Activated T-cell treated with anti-CD3 and anti-CD28 coated beads, Interleukin-2, amount 50 U/mL, for 4 hours (primary cell): ENCODE measurements around the gene CIBAR2. TPM values are rescaled to one million over a fixed set of nuclear protein-coding genes. Genes with fewer than 3 reads are reported as not detected.

Experiments
- ATAC-seq, 2 donors: fragments of 200-7000 bp; cut with Tn5 transposase; one replicate each; pipeline ENCODE4 v1.10.0; 2021
- DNase-seq: peaks from one replicate; pipeline ENCODE4 v3.0.0-alpha.2; 2020
- H3K27me3 Mint-ChIP-seq: one replicate; pipeline ENCODE4 v1.8.0; 2021; ENCODE audit warnings: low read depth, mixed read lengths
- H3K36me3 Mint-ChIP-seq: one replicate; pipeline ENCODE4 v1.8.0; 2022; ENCODE audit warnings: mixed read lengths; ENCODE audit not compliant: insufficient read depth
- H3K4me1 Mint-ChIP-seq: one replicate; pipeline ENCODE4 v1.8.0; 2021; ENCODE audit warnings: low read depth, mixed read lengths
- H3K4me3 Mint-ChIP-seq: one replicate; pipeline ENCODE4 v1.8.0; 2021; ENCODE audit warnings: mild to moderate bottlenecking, moderate library complexity, mixed read lengths
- H3K9me3 Mint-ChIP-seq: one replicate; pipeline ENCODE4 v1.8.0; 2021; ENCODE audit warnings: mixed read lengths
- total RNA-seq, 3 donors: library from RNA; stranded (reverse); gene quantifications; one replicate each; pipeline ENCODE4 v1.2.1, GENCODE V29; 2021

Gene CIBAR2
- total RNA-seq, 3 donors from 2014 or later = not detected

- peaks cover 2% of the 10 kb centered on the region for H3K4me1 Mint-ChIP-seq
- no peaks in the 10 kb centered on the region for H3K36me3 Mint-ChIP-seq
- DNase-seq (no peak), ATAC-seq (no peak)
- no peaks in the 10 kb centered on the region for H3K9me3 Mint-ChIP-seq
- no peak overlapping the region for H3K4me3 Mint-ChIP-seq
- H3K27me3 Mint-ChIP-seq = no peaks in the 10 kb centered on the region
Observed at GRCh38 chr16:85092309-85092708, 20.0 kb downstream of the CIBAR2 start.

GRCh38 chr16:85091522-85091910 lies 20.8 kb downstream of the CIBAR2 start:
- Mint-ChIP-seq H3K27me3 (no peaks in the 10 kb centered on the region), H3K36me3 (no peaks in the 10 kb centered on the region), H3K4me1 (peaks cover 7% of the 10 kb centered on the region), H3K9me3 (no peaks in the 10 kb centered on the region), H3K4me3 (no peak overlapping the region)
- ATAC-seq = no peak
- DNase-seq = no peak

DNA sequence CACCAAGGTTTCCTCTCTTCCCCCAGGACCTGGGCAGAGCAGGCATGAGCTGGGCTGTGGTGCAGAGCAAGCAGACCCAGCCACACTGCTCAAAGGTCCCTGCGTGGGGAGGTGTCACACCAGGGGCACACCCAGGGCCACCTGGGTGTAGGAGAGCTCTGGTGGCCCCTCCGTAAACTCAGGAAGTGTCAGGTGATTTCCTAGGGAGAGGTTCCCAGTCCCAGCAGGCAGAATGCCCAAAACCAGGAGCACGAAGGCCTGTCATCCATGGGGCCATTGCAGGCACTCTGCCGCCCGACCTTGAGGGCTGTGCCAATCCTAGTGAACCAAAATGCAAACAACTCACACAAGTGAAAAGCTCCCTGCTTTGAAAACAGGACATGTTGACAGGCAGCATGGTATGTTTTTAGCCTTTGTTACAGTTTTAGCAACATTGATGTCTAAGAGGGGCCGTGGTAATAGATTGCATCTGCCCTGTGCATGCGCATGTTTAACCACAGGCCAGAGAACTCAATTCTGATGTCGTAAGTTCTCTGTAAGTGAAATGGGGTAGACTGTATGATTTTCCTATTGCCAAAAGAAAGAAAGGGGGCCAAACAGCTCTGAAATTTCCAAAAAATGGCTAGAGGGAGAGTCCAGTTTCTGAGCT lies 21.3 kb downstream of the CIBAR2 start:
- no peak for DNase-seq
- H3K4me1 Mint-ChIP-seq = peaks cover 9% of the 10 kb centered on the region
- no peaks in the 10 kb centered on the region for H3K36me3 Mint-ChIP-seq
- H3K9me3 Mint-ChIP-seq = no peaks in the 10 kb centered on the region
- ATAC-seq = no peak
- H3K4me3 Mint-ChIP-seq = no peak overlapping the region
- no peaks in the 10 kb centered on the region for H3K27me3 Mint-ChIP-seq

GRCh38 chr16:85090181-85090580 lies 22.1 kb downstream of the CIBAR2 start:
- H3K9me3 Mint-ChIP-seq = no peaks in the 10 kb centered on the region
- H3K4me1 Mint-ChIP-seq = peaks cover 12% of the 10 kb centered on the region
- ATAC-seq (no peak), DNase-seq (no peak)
- no peak overlapping the region for H3K4me3 Mint-ChIP-seq
- no peaks in the 10 kb centered on the region for H3K27me3 Mint-ChIP-seq
- H3K36me3 Mint-ChIP-seq = no peaks in the 10 kb centered on the region

DNA sequence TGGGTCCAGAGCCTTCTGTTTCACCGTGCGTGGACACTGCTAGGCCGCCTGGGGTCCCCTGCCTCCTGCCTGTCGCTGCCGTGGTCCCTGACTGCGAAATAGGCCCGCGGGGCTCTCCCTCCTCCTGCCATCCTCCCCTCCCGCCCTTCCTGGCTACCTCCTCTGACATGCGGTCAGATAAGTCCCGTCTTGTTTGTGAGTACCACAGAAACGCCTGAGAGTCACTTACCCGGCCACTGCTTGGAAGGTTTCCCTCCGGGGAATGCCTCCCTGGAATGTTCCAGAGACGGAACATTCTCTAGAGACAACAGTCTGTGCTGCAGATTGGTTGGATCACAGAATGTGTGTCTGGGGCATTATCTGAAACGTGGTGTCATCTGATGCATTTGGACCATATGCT lies 22.7 kb downstream of the CIBAR2 start:
- no peaks in the 10 kb centered on the region for H3K36me3 Mint-ChIP-seq
- H3K9me3 Mint-ChIP-seq = no peaks in the 10 kb centered on the region
- no peak for ATAC-seq
- DNase-seq = no peak
- peaks cover 12% of the 10 kb centered on the region for H3K4me1 Mint-ChIP-seq
- no peaks in the 10 kb centered on the region for H3K27me3 Mint-ChIP-seq
- no peak overlapping the region for H3K4me3 Mint-ChIP-seq

DNA sequence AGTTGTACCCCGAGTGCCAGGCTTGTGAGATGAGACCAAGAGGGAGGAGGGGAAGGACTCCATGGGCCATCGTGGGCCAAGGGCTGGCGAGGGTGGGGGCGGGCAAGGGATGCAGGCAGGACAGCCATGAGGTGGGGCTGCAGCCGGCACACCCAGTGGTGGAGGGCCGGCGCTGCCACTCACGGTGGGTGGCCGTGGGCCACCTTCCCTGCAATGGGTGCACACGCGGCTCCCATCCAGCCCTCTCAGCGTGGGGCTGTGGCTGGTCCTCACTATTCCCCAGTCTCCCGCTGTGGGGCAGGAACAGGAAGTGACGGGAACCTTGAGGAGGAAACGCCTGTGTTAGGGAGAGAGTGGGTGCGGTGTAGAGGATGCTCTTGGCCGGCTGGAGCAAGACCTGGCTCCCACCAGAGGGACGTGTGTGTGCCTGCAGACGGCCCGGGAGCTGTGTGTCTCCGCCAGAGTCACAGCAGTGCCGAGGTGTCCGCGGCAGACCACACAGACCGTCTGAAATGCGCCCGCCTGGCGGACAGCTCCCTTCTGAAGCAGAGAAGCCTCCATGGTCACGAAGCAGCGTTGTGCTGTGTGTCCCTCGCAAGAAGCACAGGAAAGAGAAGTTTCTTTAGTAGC lies 23.6 kb downstream of the CIBAR2 start:
- ATAC-seq (no peak), DNase-seq (no peak)
- H3K9me3 Mint-ChIP-seq = no peaks in the 10 kb centered on the region
- H3K27me3 Mint-ChIP-seq = no peaks in the 10 kb centered on the region
- no peaks in the 10 kb centered on the region for H3K36me3 Mint-ChIP-seq
- no peak overlapping the region for H3K4me3 Mint-ChIP-seq
- H3K4me1 Mint-ChIP-seq = peaks cover 12% of the 10 kb centered on the region

- H3K9me3 Mint-ChIP-seq = no peaks in the 10 kb centered on the region
- DNase-seq (no peak), ATAC-seq (no peak)
- H3K27me3 Mint-ChIP-seq = no peaks in the 10 kb centered on the region
- no peak overlapping the region for H3K4me3 Mint-ChIP-seq
- H3K36me3 Mint-ChIP-seq = no peaks in the 10 kb centered on the region
- H3K4me1 Mint-ChIP-seq = peaks cover 17% of the 10 kb centered on the region
Observed at GRCh38 chr16:85087899-85088569, 24.2 kb downstream of the CIBAR2 start.

DNA sequence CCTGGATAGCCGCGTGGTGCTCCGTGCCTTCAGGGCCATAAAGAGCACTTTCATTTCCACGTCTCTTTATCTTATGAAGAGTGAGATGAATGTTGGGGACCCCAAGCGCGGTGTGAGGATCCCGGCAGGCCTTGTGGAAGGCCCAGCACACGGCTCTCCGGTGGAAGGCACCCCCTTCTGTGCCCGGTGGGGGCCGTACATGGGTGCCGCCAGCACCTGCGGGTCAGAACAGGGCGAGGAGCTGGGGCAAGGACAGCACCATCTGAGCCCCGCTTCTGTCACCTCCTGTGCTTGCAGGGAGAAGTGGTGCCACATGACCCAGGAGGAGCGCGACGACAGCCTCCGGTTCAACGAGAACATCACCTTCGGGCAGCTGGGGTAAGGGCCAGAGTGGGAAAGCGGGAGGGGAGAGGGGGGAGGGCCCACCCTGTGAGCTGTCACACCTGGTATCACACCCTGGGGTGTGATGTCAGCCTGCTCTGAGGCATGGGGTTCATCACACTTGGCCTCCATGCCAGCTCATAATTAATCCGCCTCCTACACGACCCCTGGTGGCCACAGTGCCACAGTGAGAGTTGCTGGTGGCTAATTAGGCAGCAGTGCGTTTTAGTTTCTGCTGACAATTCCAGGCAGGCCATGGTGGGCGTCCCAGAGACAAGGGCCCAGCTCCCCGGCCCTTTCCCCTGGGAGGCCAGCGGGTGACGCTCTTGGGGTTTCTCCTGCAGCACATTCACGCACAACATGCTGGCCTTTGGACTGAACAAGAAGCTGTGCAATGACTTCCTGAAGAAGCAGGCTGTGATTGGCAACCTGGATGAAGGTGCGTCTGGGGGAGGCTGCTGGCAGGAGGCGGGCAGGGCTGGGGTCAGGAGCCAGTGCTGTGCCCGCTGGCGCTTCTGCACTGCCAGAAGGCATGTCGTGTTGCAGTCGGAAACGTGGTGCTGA lies 25.7 kb downstream of the CIBAR2 start:
- H3K9me3 Mint-ChIP-seq = no peaks in the 10 kb centered on the region
- no peaks in the 10 kb centered on the region for H3K36me3 Mint-ChIP-seq
- peak; percentile 92 to 94 for ATAC-seq
- peak; percentile 73 for DNase-seq
- H3K4me3 Mint-ChIP-seq = no peak overlapping the region
- H3K27me3 Mint-ChIP-seq = no peaks in the 10 kb centered on the region
- peaks cover 17% of the 10 kb centered on the region for H3K4me1 Mint-ChIP-seq

DNA sequence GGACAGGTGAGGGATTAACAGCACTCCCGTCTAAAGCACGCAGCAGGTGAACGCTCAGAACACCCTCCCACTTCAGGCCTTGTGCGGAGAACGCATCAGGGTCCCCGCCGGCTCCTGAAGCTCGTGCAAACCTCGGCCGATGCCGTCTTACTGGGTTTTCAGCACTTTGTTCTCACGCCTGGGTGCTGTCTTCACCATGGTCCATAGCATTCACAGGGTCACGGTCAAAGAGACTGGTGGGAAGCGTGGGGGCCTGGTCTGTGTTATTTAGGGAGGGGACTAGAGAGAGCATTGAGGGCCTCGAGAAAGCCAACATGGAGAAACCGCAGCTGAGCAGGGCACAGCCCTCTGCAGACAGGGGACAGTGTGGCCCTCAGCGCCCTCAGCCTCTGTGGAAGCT lies 26.6 kb downstream of the CIBAR2 start:
- Mint-ChIP-seq H3K27me3 (no peaks in the 10 kb centered on the region), H3K36me3 (no peaks in the 10 kb centered on the region), H3K4me3 (no peak overlapping the region), H3K4me1 (peaks cover 17% of the 10 kb centered on the region), H3K9me3 (no peaks in the 10 kb centered on the region)
- DNase-seq (no peak), ATAC-seq (no peak)

DNA sequence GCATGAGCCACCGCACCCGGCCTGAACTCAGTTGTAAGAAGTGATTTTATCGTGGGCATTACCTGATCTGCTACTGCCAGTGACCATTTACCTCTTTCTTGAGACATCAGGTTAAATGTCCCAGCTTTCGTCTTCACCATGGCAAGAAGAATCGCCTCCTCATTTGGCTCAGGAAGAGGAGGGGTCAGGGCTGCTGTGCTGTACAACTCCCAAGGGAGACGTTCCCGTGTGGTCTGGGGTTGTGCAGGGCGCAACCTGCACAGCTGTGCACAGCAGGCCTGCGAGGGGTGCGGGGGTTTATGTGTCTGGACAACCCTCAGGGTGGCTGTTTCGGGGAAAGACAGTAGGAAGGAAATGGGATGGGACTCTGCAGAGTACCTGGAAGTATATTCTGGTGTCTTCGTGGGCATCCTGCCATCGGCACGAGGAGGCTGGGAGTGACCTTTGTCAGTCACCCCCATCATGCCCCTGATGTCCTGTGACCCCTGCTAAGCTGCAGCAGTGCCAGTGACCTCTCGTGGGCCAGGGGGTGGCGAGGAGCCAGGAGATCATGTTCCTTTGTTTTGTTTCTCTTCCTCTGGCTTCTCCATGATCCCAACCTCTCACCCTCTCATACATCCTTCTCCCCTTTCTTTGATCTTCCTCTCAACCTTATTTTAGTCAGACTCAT lies 27.3 kb downstream of the CIBAR2 start:
- no peaks in the 10 kb centered on the region for H3K36me3 Mint-ChIP-seq
- no peaks in the 10 kb centered on the region for H3K9me3 Mint-ChIP-seq
- ATAC-seq = no peak
- no peak for DNase-seq
- no peaks in the 10 kb centered on the region for H3K27me3 Mint-ChIP-seq
- peaks cover 17% of the 10 kb centered on the region for H3K4me1 Mint-ChIP-seq
- no peak overlapping the region for H3K4me3 Mint-ChIP-seq

DNA sequence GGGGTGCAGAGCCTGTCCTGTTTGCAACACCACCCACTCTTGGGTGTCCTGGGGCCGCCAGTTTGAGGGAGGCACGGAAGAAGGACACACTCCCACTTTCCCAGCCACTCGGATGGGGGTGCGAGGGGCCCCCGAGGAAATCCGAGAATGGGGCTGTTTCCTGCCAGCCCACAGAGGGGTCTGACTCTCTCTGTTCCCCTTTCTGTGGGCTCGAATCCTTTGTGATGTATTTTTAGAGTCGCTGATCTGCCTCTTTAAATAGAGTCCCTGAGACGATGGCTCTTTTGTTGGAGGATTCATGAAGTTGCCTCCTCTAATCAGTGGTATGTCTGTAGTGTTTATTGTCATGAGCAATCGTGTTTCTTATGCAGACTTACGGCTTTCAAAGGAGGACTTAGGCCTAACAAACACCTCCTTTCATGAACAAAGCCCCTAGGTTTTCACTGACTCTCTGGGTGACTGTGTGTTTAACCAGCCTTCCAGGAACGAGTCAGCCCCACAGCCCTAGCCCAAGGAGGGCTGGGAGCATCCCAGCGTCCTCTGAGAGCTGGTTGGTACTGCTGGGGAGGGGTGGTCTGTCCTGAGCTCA lies 29.1 kb downstream of the CIBAR2 start:
- Mint-ChIP-seq H3K36me3 (peaks cover 5% of the 10 kb centered on the region), H3K4me3 (no peak overlapping the region), H3K9me3 (no peaks in the 10 kb centered on the region), H3K4me1 (peaks cover 15% of the 10 kb centered on the region), H3K27me3 (no peaks in the 10 kb centered on the region)
- no peak for ATAC-seq
- DNase-seq = no peak

DNA sequence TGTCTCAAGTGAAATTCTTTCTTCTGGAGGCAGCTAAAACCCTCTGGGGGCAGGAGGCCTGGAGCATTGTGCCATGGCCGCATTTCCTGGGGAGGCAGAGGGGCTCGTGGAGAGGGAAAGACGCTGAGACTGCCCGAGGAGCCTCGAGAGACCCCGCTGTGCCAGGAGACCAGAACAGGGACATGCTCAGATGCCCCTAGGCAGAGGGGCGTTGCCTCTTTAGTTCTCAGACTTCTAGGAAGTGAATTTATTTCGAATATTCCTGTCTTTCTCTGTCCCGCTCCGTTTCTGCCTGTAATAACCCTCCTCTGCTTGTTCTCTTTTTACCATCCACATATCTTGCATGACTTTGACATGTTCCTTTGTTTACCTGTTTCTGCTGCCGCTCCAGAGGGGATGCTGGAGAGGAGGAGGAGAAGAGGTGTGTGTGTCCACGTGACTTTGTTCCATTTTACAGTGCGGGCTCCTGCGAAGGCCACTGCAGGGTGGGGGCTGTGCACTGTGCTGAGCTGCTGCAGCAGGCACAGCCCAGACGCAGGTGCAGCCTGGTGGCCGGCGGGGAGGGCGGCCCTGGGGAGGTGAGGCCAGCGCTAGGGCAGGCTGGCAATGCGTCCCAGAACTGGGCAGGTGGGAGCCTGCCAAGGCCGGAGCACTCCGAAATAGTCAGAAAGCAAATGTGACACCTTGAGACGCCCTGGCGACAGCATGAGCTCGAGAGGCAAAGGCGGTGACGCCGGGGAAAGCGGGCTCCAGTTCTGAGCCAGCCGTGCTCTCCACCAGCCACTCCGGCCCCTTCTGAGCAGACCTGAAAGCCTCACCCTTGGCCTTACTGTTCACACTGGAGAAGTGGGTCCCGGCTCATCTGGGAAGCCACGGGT lies 29.9 kb downstream of the CIBAR2 start:
- no peaks in the 10 kb centered on the region for H3K9me3 Mint-ChIP-seq
- no peak overlapping the region for H3K4me3 Mint-ChIP-seq
- no peak for ATAC-seq
- H3K36me3 Mint-ChIP-seq = peaks cover 6% of the 10 kb centered on the region
- H3K27me3 Mint-ChIP-seq = no peaks in the 10 kb centered on the region
- H3K4me1 Mint-ChIP-seq = peaks cover 15% of the 10 kb centered on the region
- no peak for DNase-seq

- Mint-ChIP-seq H3K36me3 (peaks cover 6% of the 10 kb centered on the region), H3K4me3 (no peak overlapping the region), H3K9me3 (no peaks in the 10 kb centered on the region), H3K4me1 (peaks cover 12% of the 10 kb centered on the region), H3K27me3 (no peaks in the 10 kb centered on the region)
- ATAC-seq (no peak), DNase-seq (no peak)
Observed at GRCh38 chr16:85081765-85082164, 30.5 kb downstream of the CIBAR2 start.
